VCaP (cell line): ENCODE data around the gene GPR142.

Experiments
- H3K27ac ChIP-seq: fragments of 450-650 bp; 2 replicates; pipeline ENCODE4 v1.5.1; 2017
- TF ChIP-seq, protein P1 (sequence below): fragments of 450-650 bp; conservative IDR thresholded peaks from 2 replicates; pipeline ENCODE4 v1.5.1; 2017; ENCODE audit warnings: mild to moderate bottlenecking, moderate library complexity

GPR142 gene

DNA sequence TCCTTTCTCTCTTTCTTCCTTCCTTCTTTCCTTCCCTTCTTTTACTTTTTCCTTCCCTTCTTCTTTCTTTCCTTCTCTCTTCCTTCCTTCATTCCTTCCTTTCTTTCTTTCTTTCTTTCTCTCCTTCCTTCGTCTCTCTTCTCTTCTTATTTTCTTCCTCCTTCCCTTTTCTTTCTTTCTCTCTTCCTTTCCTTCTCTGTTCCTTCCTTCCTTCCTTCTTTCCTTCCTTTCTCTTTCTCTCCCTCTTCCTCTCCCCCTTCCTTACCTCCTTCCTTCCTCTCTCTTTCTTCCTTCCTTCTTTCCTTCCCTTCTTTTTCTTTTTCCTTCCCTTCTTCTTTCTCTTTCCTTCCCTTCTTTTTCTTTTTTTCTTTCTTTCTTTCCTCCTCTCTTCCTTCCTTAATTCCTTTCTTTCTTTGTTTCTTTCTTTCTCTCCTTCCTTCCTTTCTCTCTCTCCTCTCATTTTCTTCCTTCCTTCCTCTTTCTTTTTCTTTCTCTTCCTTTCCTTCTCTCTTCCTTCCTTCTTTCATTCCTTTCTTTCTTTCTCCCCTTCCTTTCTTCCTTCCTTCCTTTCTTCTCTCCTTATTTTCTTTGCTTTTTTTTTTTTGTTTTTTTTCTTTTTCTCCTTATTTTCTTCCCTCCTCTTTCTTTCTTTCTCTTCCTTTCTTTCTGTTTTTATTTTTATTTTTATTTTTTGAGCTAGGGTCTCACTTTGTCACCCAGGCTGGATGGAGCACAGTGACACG, 22.8 kb downstream of the GPR142 start:
- TF ChIP-seq, protein P1, sequence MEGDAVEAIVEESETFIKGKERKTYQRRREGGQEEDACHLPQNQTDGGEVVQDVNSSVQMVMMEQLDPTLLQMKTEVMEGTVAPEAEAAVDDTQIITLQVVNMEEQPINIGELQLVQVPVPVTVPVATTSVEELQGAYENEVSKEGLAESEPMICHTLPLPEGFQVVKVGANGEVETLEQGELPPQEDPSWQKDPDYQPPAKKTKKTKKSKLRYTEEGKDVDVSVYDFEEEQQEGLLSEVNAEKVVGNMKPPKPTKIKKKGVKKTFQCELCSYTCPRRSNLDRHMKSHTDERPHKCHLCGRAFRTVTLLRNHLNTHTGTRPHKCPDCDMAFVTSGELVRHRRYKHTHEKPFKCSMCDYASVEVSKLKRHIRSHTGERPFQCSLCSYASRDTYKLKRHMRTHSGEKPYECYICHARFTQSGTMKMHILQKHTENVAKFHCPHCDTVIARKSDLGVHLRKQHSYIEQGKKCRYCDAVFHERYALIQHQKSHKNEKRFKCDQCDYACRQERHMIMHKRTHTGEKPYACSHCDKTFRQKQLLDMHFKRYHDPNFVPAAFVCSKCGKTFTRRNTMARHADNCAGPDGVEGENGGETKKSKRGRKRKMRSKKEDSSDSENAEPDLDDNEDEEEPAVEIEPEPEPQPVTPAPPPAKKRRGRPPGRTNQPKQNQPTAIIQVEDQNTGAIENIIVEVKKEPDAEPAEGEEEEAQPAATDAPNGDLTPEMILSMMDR: no peak
- no peak overlapping the region for H3K27ac ChIP-seq

DNA sequence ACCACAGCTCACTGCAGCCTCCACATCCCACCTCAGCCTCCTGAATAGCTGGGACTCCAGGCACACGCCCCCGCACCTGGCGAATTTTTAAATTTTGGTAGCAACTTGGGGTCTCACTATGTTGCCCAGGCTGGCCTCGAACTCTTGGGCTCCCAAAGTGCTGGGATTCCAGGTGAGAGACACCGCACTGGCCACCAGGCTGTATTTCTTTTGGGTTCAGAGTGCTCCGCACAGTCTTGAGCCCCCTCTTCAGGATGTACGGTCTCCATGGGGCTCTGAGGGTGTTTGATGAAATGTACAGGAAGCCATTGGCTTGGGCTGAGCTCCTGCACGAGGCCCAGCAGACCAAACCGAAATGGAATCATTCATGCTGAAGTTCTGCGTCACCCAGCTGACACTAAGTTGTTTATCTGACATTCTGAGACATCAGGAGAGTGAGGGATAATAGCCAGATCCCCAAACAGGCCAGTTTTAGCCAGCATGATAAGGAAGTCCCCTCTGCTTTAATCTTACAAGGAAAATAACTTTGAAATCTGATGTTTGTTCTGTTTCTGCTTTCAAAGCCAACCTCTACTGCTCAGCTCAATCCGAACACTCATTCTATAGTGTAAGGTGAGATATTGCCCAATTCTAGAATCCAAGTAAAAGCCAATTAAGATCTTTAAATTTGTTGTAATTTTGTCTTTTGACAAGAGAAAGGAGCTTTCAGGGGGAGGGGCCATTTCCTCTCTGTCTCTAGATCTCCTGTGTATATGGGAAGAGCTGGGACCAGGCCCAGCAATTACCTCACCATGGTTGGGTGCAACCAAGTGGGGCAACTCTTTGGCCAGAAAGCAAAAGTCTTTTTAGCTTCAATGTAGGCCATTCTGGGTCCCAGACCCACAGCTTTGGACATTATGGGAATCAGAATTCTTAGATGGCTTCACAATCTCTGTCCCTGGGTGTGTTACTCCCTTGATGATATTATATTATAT, 23.7 kb downstream of the GPR142 start:
- TF ChIP-seq, protein P1: no peak
- no peak overlapping the region for H3K27ac ChIP-seq

DNA sequence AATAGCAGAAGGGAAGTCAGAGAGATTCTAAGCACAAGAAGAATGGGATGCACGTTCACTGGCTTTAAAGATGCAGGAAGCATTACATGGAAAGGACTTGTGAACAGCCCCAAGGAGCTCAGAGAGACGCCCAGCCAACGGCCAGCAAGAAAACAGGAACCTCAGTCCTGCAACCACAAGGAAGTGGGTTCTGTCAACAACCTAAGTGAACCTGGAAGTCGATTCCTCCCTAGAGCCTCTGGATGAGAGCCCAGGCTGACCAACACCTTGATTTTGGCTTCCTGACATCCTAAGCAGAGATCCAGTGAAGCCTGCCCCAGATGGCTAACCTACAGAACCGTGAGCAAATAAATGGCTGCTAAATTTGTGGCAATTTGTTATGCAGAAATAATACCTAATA, 24.5 kb downstream of the GPR142 start:
- TF ChIP-seq, protein P1: no peak

GRCh38 chr17:74392848-74393247, 25.5 kb downstream of the GPR142 start:
- TF ChIP-seq, protein P1: no peak
- H3K27ac ChIP-seq: no peak overlapping the region

More for the DNA sequence above, 24.5 kb downstream of the GPR142 start:
- H3K27ac ChIP-seq: no peak overlapping the region

GRCh38 chr17:74393346-74393942, 26.1 kb downstream of the GPR142 start:
- H3K27ac ChIP-seq: no peak overlapping the region
- TF ChIP-seq, protein P1: no peak

DNA sequence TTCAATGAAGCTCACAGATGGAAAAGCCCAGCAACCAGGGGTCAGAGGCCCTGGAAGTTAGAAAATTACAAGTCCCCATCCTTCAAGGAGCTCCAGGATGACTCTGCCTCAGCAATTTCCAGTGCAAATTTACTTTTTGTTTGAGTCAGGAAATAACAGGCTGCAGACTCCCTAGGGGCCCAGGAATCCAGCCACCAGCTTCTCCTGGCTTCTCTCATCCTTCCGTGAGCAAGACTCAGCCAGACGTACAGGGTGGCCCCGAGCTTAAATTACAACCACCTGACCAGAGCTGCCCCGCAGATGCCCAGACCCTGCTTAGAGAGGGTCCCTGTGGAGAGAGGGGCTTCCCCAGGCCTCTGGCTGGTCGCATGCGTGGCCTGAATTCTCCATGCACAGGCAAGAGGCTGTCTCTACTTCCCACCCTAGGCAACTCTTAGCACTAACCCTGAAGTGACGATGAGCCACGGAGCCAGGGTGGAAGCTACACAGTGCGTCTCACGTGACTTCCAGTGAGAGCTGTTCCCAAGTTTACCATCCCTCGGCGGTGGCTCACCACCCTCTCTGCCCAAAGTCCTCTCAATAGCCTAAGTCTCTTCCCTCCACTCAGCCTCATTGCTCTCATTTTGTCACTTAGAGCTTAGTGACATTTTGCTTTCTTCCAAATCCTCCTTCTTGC, 27.1 kb downstream of the GPR142 start:
- no peak overlapping the region for H3K27ac ChIP-seq
- TF ChIP-seq, protein P1: no peak
